Measurements from ENCODE around the gene COL6A1. TPM values are rescaled to one million over a fixed set of nuclear protein-coding genes. Genes with fewer than 3 reads are reported as not detected.

The COL6A1 gene
- total RNA-seq, 4 donors from 2014 or later = 356 to 669 (median 427) TPM

DNA sequence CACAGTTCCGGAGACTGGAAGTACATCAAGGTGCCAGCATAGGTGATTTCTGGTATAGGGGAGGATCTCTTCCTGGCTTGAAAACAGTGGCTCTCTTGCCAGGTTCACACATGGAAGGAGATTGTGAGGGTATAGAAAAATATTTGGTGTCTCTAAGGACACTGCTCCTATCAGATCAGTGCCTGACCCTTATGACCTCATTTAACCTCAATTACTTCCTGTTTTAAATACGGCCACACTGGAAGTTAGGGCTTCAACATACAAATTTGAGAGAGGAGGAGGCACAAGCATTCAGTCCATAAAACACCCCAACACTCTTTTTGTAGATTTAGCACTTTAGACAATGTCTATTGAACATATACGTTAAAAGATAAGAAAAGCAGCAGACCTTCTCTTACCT lies 37.0 kb downstream of the COL6A1 start:
- Histone ChIP-seq H3K27ac (no peak overlapping the region), H3K36me3 (no peaks in the 10 kb centered on the region), H3K9me3 (no peaks in the 10 kb centered on the region), H3K27me3 (no peaks in the 10 kb centered on the region), H3K4me3 (no peak overlapping the region), H3K4me1 (peaks cover 0 to 7% (median 0%) of the 10 kb centered on the region in 4 donors)
- WGBS, 2 donors = 71 to 73% methylated on average over 3 of the region's 3 CpGs
- no peak for TF ChIP-seq CTCF (IDR thresholded peaks at IDR 0.05)
- no peak for TF ChIP-seq EP300 (IDR thresholded peaks at IDR 0.05)
- no peak for TF ChIP-seq POLR2A (IDR thresholded peaks at IDR 0.05)
- no peak for DNase-seq (ENCODE audit: low spot score in 2 of 2)

DNA sequence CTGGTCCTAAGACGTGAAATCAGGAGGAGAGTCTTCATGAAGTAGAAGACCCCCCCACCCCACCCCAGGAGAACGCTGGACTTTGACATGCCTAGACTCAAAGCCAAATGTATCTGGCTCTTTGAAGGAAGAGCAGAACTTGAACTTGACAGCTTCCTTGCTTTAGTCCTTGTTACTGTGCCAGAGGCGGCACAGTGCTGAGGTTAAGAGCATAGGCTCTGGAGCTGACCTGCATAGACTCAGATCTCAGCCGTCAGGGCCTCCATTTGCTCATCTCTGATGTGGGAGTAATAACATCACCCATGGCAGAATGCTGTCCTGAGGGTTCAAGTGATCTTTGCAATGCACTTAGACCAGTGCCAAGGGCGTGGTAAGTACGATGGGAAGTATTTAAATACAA lies 39.0 kb downstream of the COL6A1 start:
- Histone ChIP-seq H3K4me3 (no peak overlapping the region), H3K36me3 (no peaks in the 10 kb centered on the region), H3K9me3 (no peaks in the 10 kb centered on the region), H3K4me1 (peaks cover 0 to 7% (median 0%) of the 10 kb centered on the region in 4 donors), H3K27ac (no peak overlapping the region), H3K27me3 (no peaks in the 10 kb centered on the region)
- no peak for DNase-seq (ENCODE audit: low spot score in 2 of 2)
- WGBS, 2 donors = 90 to 93% methylated on average over 6 of the region's 6 CpGs
- TF ChIP-seq CTCF (IDR thresholded peaks at IDR 0.05) (no peak), POLR2A (IDR thresholded peaks at IDR 0.05) (no peak), EP300 (IDR thresholded peaks at IDR 0.05) (no peak)

DNA sequence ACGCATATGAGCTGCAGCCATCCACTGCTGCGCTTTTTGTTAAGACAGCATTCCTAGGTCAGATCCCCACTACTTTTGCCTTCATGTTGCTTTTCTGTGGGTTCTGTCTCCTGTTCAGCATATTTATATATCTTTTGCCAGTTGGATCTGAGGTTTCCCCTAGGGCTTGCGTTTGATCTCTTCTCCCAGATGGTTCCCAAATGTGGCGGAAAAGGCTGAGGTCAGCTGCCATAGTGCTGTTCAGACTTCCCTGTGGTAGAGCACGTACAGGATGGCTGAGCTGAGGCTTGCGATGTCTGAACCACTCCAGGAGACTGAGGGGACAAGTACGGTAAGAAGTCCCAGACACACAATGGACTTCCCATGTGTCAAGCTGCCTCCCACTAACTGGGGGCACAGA lies 39.8 kb downstream of the COL6A1 start:
- Histone ChIP-seq H3K27me3 (no peaks in the 10 kb centered on the region), H3K4me1 (peaks cover 0 to 7% (median 0%) of the 10 kb centered on the region in 4 donors), H3K36me3 (no peaks in the 10 kb centered on the region), H3K9me3 (no peaks in the 10 kb centered on the region), H3K27ac (peak overlapping the region in 3 of 4 donors; percentile 43 to 77 (median 55)), H3K4me3 (no peak overlapping the region)
- DNase-seq (ENCODE audit: low spot score in 2 of 2) = no peak
- TF ChIP-seq POLR2A (IDR thresholded peaks at IDR 0.05) = no peak
- TF ChIP-seq EP300 (IDR thresholded peaks at IDR 0.05) = no peak
- no peak for TF ChIP-seq CTCF (IDR thresholded peaks at IDR 0.05)
- WGBS, 2 donors = 84 to 89% methylated on average over 7 of the region's 7 CpGs

GRCh38 chr21:46021978-46022544 lies 40.5 kb downstream of the COL6A1 start:
- H3K36me3 ChIP-seq = no peaks in the 10 kb centered on the region
- peaks cover 0 to 7% (median 0%) of the 10 kb centered on the region in 4 donors for H3K4me1 ChIP-seq
- peak overlapping the region in 3 of 4 donors; percentile 43 to 77 (median 55) for H3K27ac ChIP-seq
- no peaks in the 10 kb centered on the region for H3K9me3 ChIP-seq
- H3K27me3 ChIP-seq = no peaks in the 10 kb centered on the region
- DNase-seq (ENCODE audit: low spot score in 2 of 2) = peak; percentile 44 to 55
- H3K4me3 ChIP-seq = peak overlapping the region in 1 of 4 donors; percentile 43
- 51 to 80% methylated on average over 21 to 23 of the region's 23 CpGs for WGBS, 2 donors
- TF ChIP-seq EP300 (IDR thresholded peaks at IDR 0.05) (peak in 1 of 2 donors; percentile 31), POLR2A (IDR thresholded peaks at IDR 0.05) (no peak)

- Histone ChIP-seq H3K9me3 (no peaks in the 10 kb centered on the region), H3K27me3 (no peaks in the 10 kb centered on the region), H3K4me1 (peaks cover 0 to 15% (median 0%) of the 10 kb centered on the region in 4 donors), H3K36me3 (no peaks in the 10 kb centered on the region), H3K27ac (peak overlapping the region in 3 of 4 donors; percentile 39 to 77 (median 43)), H3K4me3 (peak overlapping the region in 1 of 4 donors; percentile 43)
- TF ChIP-seq EP300 (IDR thresholded peaks at IDR 0.05) = no peak
- TF ChIP-seq POLR2A (IDR thresholded peaks at IDR 0.05) = no peak
- no peak for TF ChIP-seq CTCF (IDR thresholded peaks at IDR 0.05)
- peak in 1 of 2 donors; percentile 46 for DNase-seq (ENCODE audit: low spot score in 2 of 2)
- WGBS, 2 donors = 88 to 94% methylated on average over 30 to 34 of the region's 36 CpGs
Measured at GRCh38 chr21:46022551-46023525, 41.3 kb downstream of the COL6A1 start.
